GM21515 (cell line): ENCODE results near the gene ELMO1.
A peak's percentile ranks its signal among the peaks of the same experiment; 100 is the strongest.

ENCODE experiments used
- ATAC-seq: cut with Tn5 transposase; IDR thresholded peaks from one replicate; pipeline ENCODE4 v1.9.1; 2021; ENCODE audit not compliant: unreplicated experiment

ELMO1 gene

GRCh38 chr7:37234334-37234733 is 214.3 kb downstream of the ELMO1 start:
- ATAC-seq, result no peak

- no peak for ATAC-seq
Measured at GRCh38 chr7:37231613-37232012, 217.1 kb downstream of the ELMO1 start.

GRCh38 chr7:37230221-37230620 is 218.4 kb downstream of the ELMO1 start:
- no peak for ATAC-seq

GRCh38 chr7:37229381-37229780 is 219.3 kb downstream of the ELMO1 start:
- ATAC-seq, result no peak

- ATAC-seq, result no peak
Measured at GRCh38 chr7:37225285-37225969, 223.2 kb downstream of the ELMO1 start.

GRCh38 chr7:37224746-37225145 is 223.9 kb downstream of the ELMO1 start:
- no peak for ATAC-seq

GRCh38 chr7:37220664-37221063 is 228.0 kb downstream of the ELMO1 start:
- ATAC-seq, result no peak

- ATAC-seq, result no peak
Measured at GRCh38 chr7:37218956-37219355, 229.7 kb downstream of the ELMO1 start.

- no peak for ATAC-seq
Measured at GRCh38 chr7:37216923-37217322, 231.7 kb downstream of the ELMO1 start.

GRCh38 chr7:37216156-37216852 is 232.4 kb downstream of the ELMO1 start:
- ATAC-seq, result no peak

GRCh38 chr7:37215290-37215923 is 233.3 kb downstream of the ELMO1 start:
- no peak for ATAC-seq

- ATAC-seq, result no peak
Measured at GRCh38 chr7:37212556-37212955, 236.1 kb downstream of the ELMO1 start.

GRCh38 chr7:37212051-37212450 is 236.6 kb downstream of the ELMO1 start:
- ATAC-seq, result no peak

GRCh38 chr7:37211097-37211880 is 237.4 kb downstream of the ELMO1 start:
- ATAC-seq, result no peak

GRCh38 chr7:37209195-37209594 is 239.5 kb downstream of the ELMO1 start:
- no peak for ATAC-seq

- ATAC-seq, result peak; percentile 79
Measured at GRCh38 chr7:37208528-37208927, 240.1 kb downstream of the ELMO1 start.

- no peak for ATAC-seq
Measured at GRCh38 chr7:37206192-37206591, 242.5 kb downstream of the ELMO1 start.

- no peak for ATAC-seq
Measured at GRCh38 chr7:37205451-37205850, 243.2 kb downstream of the ELMO1 start.

GRCh38 chr7:37201876-37202198 is 246.8 kb downstream of the ELMO1 start:
- ATAC-seq, result no peak

- no peak for ATAC-seq
Measured at GRCh38 chr7:37201003-37201875, 247.4 kb downstream of the ELMO1 start.
